IMR-90 (cell line): Measurements from ENCODE around the gene DICER1. TPM values are rescaled to one million over a fixed set of nuclear protein-coding genes. Genes with fewer than 3 reads are reported as not detected.

Experiments used
- ATAC-seq: fragments of 200-7000 bp; cut with Tn5 transposase; 2 replicates; pipeline ENCODE4 v1.9.1; 2020; ENCODE audit warnings: low read depth, mild to moderate bottlenecking, moderate library complexity
- BruUV-seq: library from RNA; stranded (reverse); fragments of 400-500 nt; replicated peaks from 2 replicates; lab custom pipeline; 2021; lab: Mats Ljungman, UMichigan
- CTCF ChIA-PET: fragments of 300-600 bp; formaldehyde crosslinking; extraction: SDS; loops from one replicate; lab custom pipeline; 2021; ENCODE audit warnings: antibody characterized with exemption; lab: Yijun Ruan, JAX
- POLR2A ChIA-PET: fragments of 300-600 bp; sonication (Branson Sonifier 250); formaldehyde crosslinking; loops from one replicate; lab custom pipeline; 2022; ENCODE audit warnings: antibody characterized with exemption; ENCODE audit not compliant: unreplicated experiment; lab: Charles Lee
- DNase-seq: peaks from one replicate; pipeline ENCODE4 v3.0.0; 2013
- H2AFZ ChIP-seq: replicated peaks from 2 replicates; pipeline ENCODE3; 2013; ENCODE audit warnings: low read length, mild to moderate bottlenecking; ENCODE audit not compliant: poor library complexity
- H2AK5ac ChIP-seq: 2 replicates; pipeline ENCODE4 v1.6.1; 2013; ENCODE audit warnings: low read depth, low read length, inconsistent platforms
- H2AK9ac ChIP-seq: replicated peaks from 2 replicates; pipeline ENCODE3; 2013; ENCODE audit warnings: mild to moderate bottlenecking, low read depth, low read length, moderate library complexity; ENCODE audit not compliant: poor library complexity
- H2BK120ac ChIP-seq: 2 replicates; pipeline ENCODE4 v1.6.1; 2013; ENCODE audit warnings: low read depth, low read length, inconsistent platforms
- H2BK15ac ChIP-seq: 3 replicates; pipeline ENCODE4 v1.6.1; 2013; ENCODE audit warnings: low read depth, low read length, inconsistent platforms
- H2BK20ac ChIP-seq: 2 replicates; pipeline ENCODE4 v1.6.1; 2013; ENCODE audit warnings: low read depth, mild to moderate bottlenecking, inconsistent platforms, low read length, moderate library complexity
- H2BK5ac ChIP-seq: 2 replicates; pipeline ENCODE4 v1.6.1; 2013; ENCODE audit warnings: mild to moderate bottlenecking, low read depth, low read length, inconsistent platforms; ENCODE audit not compliant: poor library complexity, severe bottlenecking
- H3K14ac ChIP-seq: replicated peaks from 2 replicates; pipeline ENCODE4 v1.6.1; 2013; ENCODE audit warnings: low read depth, low read length, inconsistent platforms
- H3K18ac ChIP-seq: 2 replicates; pipeline ENCODE4 v1.6.1; 2013; ENCODE audit warnings: low read depth, low read length, control low read depth
- H3K23ac ChIP-seq: 2 replicates; pipeline ENCODE4 v1.6.1; 2013; ENCODE audit warnings: low read depth, low read length, inconsistent platforms
- H3K27ac ChIP-seq: 2 replicates; pipeline ENCODE4 v1.5.1; 2013; ENCODE audit warnings: mild to moderate bottlenecking, control low read depth, low read length; ENCODE audit not compliant: insufficient read depth
- H3K27me3 ChIP-seq: 2 replicates; pipeline ENCODE4 v1.6.1; 2013; ENCODE audit warnings: low read length; ENCODE audit not compliant: control insufficient read depth, insufficient read depth
- H3K36me3 ChIP-seq: 2 replicates; pipeline ENCODE4 v1.6.1; 2013; ENCODE audit warnings: low read length, mixed read lengths; ENCODE audit not compliant: control insufficient read depth, insufficient read depth
- H3K4ac ChIP-seq: 2 replicates; pipeline ENCODE4 v1.6.1; 2013; ENCODE audit warnings: low read depth, low read length, inconsistent platforms
- H3K4me1 ChIP-seq: 2 replicates; pipeline ENCODE4 v1.6.1; 2013; ENCODE audit warnings: low read length, mixed read lengths; ENCODE audit not compliant: control insufficient read depth, insufficient read depth
- H3K4me2 ChIP-seq: 2 replicates; pipeline ENCODE4 v1.6.1; 2013; ENCODE audit warnings: low read depth, mild to moderate bottlenecking, control low read depth, low read length, moderate library complexity
- H3K4me3 ChIP-seq: 2 replicates; pipeline ENCODE4 v1.5.1; 2013; ENCODE audit warnings: low read depth, mild to moderate bottlenecking, control low read depth, low read length, moderate library complexity; ENCODE audit not compliant: insufficient read depth
- H3K56ac ChIP-seq: 2 replicates; pipeline ENCODE4 v1.6.1; 2013; ENCODE audit warnings: low read length, inconsistent platforms; ENCODE audit not compliant: insufficient read depth; ENCODE audit errors: extremely low read depth
- H3K79me1 ChIP-seq, 2 experiments: 2 replicates each; pipeline ENCODE4 v1.6.1; 2013; ENCODE audit warnings: low read length in 2 of 2, inconsistent platforms in 1 of 2, low read depth in 1 of 2
- H3K9ac ChIP-seq: 2 replicates; pipeline ENCODE4 v1.6.1; 2013; ENCODE audit warnings: low read depth, low read length, control low read depth
- H3K9me1 ChIP-seq: 2 replicates; pipeline ENCODE4 v1.6.1; 2013; ENCODE audit warnings: low read length, inconsistent platforms; ENCODE audit not compliant: insufficient read depth
- H3K9me3 ChIP-seq: 2 replicates; pipeline ENCODE4 v1.6.1; 2013; ENCODE audit warnings: low read length; ENCODE audit not compliant: control insufficient read depth, insufficient read depth
- H4K20me1 ChIP-seq: 2 replicates; pipeline ENCODE4 v1.6.1; 2013; ENCODE audit warnings: low read length, inconsistent platforms; ENCODE audit not compliant: insufficient read depth
- H4K5ac ChIP-seq: 2 replicates; pipeline ENCODE4 v1.6.1; 2013; ENCODE audit warnings: mild to moderate bottlenecking, low read depth, low read length, control low read depth
- H4K8ac ChIP-seq, 2 experiments: 2 replicates each; pipeline ENCODE4 v1.6.1; 2013; ENCODE audit warnings: low read depth in 2 of 2, low read length in 2 of 2, control low read depth in 1 of 2, inconsistent platforms in 1 of 2
- H4K91ac ChIP-seq: 2 replicates; pipeline ENCODE4 v1.6.1; 2013; ENCODE audit warnings: low read depth, low read length, inconsistent platforms; ENCODE audit not compliant: insufficient read depth
- BHLHE40 ChIP-seq: fragments of 150-350 bp; IDR thresholded peaks from 2 replicates; pipeline ENCODE4 v1.6.1; 2016; ENCODE audit warnings: mild to moderate bottlenecking, low read depth, low read length
- CEBPB ChIP-seq: IDR thresholded peaks from 2 replicates; pipeline ENCODE4 v1.6.1; 2012; ENCODE audit warnings: low read depth, low read length, improper control_type of control experiment
- CHD1 ChIP-seq: IDR thresholded peaks from 2 replicates; pipeline ENCODE4 v1.6.1; 2012; ENCODE audit warnings: low read depth, low read length, improper control_type of control experiment
- CTCF ChIP-seq: conservative IDR thresholded peaks from 2 replicates; pipeline ENCODE4 v1.5.1; 2012; ENCODE audit warnings: mild to moderate bottlenecking, low read depth, low read length, improper control_type of control experiment
- ELK1 ChIP-seq: fragments of 150-350 bp; IDR thresholded peaks from 2 replicates; pipeline ENCODE4 v1.6.1; 2016; ENCODE audit warnings: low read depth, mild to moderate bottlenecking, low read length, moderate library complexity, borderline replicate concordance
- FOS ChIP-seq: fragments of 150-350 bp; IDR thresholded peaks from 2 replicates; pipeline ENCODE4 v1.6.1; 2016; ENCODE audit warnings: low read depth, low read length
- MAFK ChIP-seq: IDR thresholded peaks from 2 replicates; pipeline ENCODE4 v1.6.1; 2012; ENCODE audit warnings: low read depth, low read length, improper control_type of control experiment
- MAZ ChIP-seq: IDR thresholded peaks from 2 replicates; pipeline ENCODE4 v1.6.1; 2012; ENCODE audit warnings: low read depth, mild to moderate bottlenecking, low read length, improper control_type of control experiment, moderate library complexity, borderline replicate concordance
- MXI1 ChIP-seq: IDR thresholded peaks from 2 replicates; pipeline ENCODE4 v1.6.1; 2012; ENCODE audit warnings: low read depth, mild to moderate bottlenecking, low read length, moderate library complexity, borderline replicate concordance
- NFE2L2 ChIP-seq: fragments of 150-350 bp; IDR thresholded peaks from 2 replicates; pipeline ENCODE4 v1.6.1; 2016; ENCODE audit warnings: low read depth, mild to moderate bottlenecking, low read length
- POLR2A ChIP-seq: IDR thresholded peaks from 2 replicates; pipeline ENCODE4 v1.6.1; 2012; ENCODE audit warnings: mild to moderate bottlenecking, low read depth, low read length
- RAD21 ChIP-seq: IDR thresholded peaks from 2 replicates; pipeline ENCODE4 v1.6.1; 2012; ENCODE audit warnings: low read length, improper control_type of control experiment
- RCOR1 ChIP-seq: IDR thresholded peaks from 2 replicates; pipeline ENCODE4 v1.6.1; 2012; ENCODE audit warnings: mild to moderate bottlenecking, low read length, improper control_type of control experiment; ENCODE audit not compliant: insufficient replicate concordance
- RFX5 ChIP-seq: IDR thresholded peaks from 2 replicates; pipeline ENCODE4 v1.8.0; 2012; ENCODE audit warnings: low read depth, mild to moderate bottlenecking, low read length, moderate library complexity
- SMC3 ChIP-seq: fragments of 150-350 bp; IDR thresholded peaks from 2 replicates; pipeline ENCODE4 v1.6.1; 2016; ENCODE audit warnings: low read depth, mild to moderate bottlenecking, antibody characterized with exemption, low read length, moderate library complexity
- USF2 ChIP-seq: fragments of 150-350 bp; IDR thresholded peaks from 2 replicates; pipeline ENCODE4 v1.6.1; 2017; ENCODE audit warnings: mild to moderate bottlenecking, antibody characterized with exemption, low read length, low read depth
- WGBS, 2 experiments: methylation state at CpG; one replicate each; pipeline versions ENCODE4 v1.1.5 to v1.1.7; 2013; ENCODE audit warnings: missing lambda C conversion rate in 2 of 2; ENCODE audit not compliant: insufficient read length in 1 of 2; ENCODE audit errors: extremely low coverage in 2 of 2; 5-methylcytosine and 5-hydroxymethylcytosine counted together
- dilution Hi-C: fragments of 300-500 bp; cut with HindIII; formaldehyde crosslinking; loops from one replicate; pipeline ENCODE4 v1.14.3; 2018; ENCODE audit warnings: low sequenced_read_pairs; ENCODE audit not compliant: unreplicated experiment
- in situ Hi-C: fragments of 300-500 bp; cut with MboI; formaldehyde crosslinking; loops from 3 replicates; pipeline ENCODE4 v1.14.3; 2019; ENCODE audit warnings: low sequenced_read_pairs, inconsistent platforms, mixed read lengths
- intact Hi-C: fragments of 100-400 bp; cut with micrococcal nuclease; formaldehyde crosslinking; loops from 2 replicates; pipeline ENCODE4 v1.10.0; 2022
- polyA plus RNA-seq, 3 experiments: library from polyadenylated mRNA; depleted of rRNA; stranded (reverse); fragments of >200 nt; gene quantifications; 2 replicates each; pipeline ENCODE4 v1.2.3, GENCODE V29; 2012; ENCODE audit warnings: low replicate concordance in 1 of 3
- total RNA-seq: library from RNA; depleted of rRNA; stranded (reverse); fragments of >200 nt; gene quantifications from 2 replicates; pipeline ENCODE4 v1.2.3, GENCODE V29; 2012

Gene DICER1
- total and polyA plus RNA-seq, 2 of the 4 experiments (the other 2 are of a cell fraction), result 9.7 to 49.5 TPM

- no peak overlapping the region for H3K4me2 ChIP-seq
- no peak for ATAC-seq
- WGBS, 2 experiments, result no CpG with 5 or more reads among the region's 2 CpGs
- H4K91ac ChIP-seq, result no peak overlapping the region
- H3K56ac ChIP-seq, result no peak overlapping the region
- H2BK120ac ChIP-seq, result no peak overlapping the region
- H3K9me1 ChIP-seq, result no peaks in the 10 kb centered on the region
- H3K27ac ChIP-seq, result no peak overlapping the region
- peaks cover 12% of the 10 kb centered on the region for H3K27me3 ChIP-seq
- dilution Hi-C loops (no loop called here), intact Hi-C loops (no loop called here), in situ Hi-C loops (no loop called here)
- H3K36me3 ChIP-seq, result no peaks in the 10 kb centered on the region
- TF ChIP-seq MAFK, result no peak
- TF ChIP-seq CHD1, result no peak
- no peak for TF ChIP-seq CTCF
- no peak for TF ChIP-seq POLR2A
- TF ChIP-seq BHLHE40, result no peak
- no peak for TF ChIP-seq USF2
- no peak for TF ChIP-seq ELK1
- TF ChIP-seq MXI1, result no peak
- no peak for TF ChIP-seq RCOR1
- no peak for TF ChIP-seq NFE2L2
- TF ChIP-seq RAD21, result no peak
- TF ChIP-seq FOS, result no peak
- TF ChIP-seq RFX5, result no peak
- TF ChIP-seq CEBPB, result no peak
- no peak for TF ChIP-seq MAZ
- TF ChIP-seq SMC3, result no peak
- no peak overlapping the region for H3K23ac ChIP-seq
- peaks cover 5% of the 10 kb centered on the region; the same call in 1 of the 2 replicates for H3K4me1 ChIP-seq
- peaks cover 2% of the 10 kb centered on the region; the same call in 1 of the 2 replicates for H3K9me3 ChIP-seq
- H4K20me1 ChIP-seq, result no peaks in the 10 kb centered on the region
- H3K18ac ChIP-seq, result no peak overlapping the region
- POLR2A ChIA-PET, result no interaction called here
- H2AK9ac ChIP-seq, result no peak overlapping the region
- BruUV-seq, result no TSS peak
- CTCF ChIA-PET, result no interaction called here
- H2AFZ ChIP-seq, result no peak overlapping the region
- no peak overlapping the region for H2BK20ac ChIP-seq
- no peak overlapping the region for H4K8ac ChIP-seq
- H2BK5ac ChIP-seq, result no peak overlapping the region
- H4K5ac ChIP-seq, result no peak overlapping the region
- no peak overlapping the region for H3K4me3 ChIP-seq
- H2BK15ac ChIP-seq, result no peak overlapping the region
- no peak overlapping the region for H3K14ac ChIP-seq
- no peak for DNase-seq
- no peak overlapping the region for H3K4ac ChIP-seq
- H3K9ac ChIP-seq, result no peak overlapping the region
- H2AK5ac ChIP-seq, result no peak overlapping the region
- H3K79me1 ChIP-seq, result no peaks in the 10 kb centered on the region
Observed at GRCh38 chr14:95075789-95076188, 81.5 kb downstream of the DICER1 start.
